Measurements from ENCODE around the gene DBN1. TPM values are rescaled to one million over a fixed set of nuclear protein-coding genes. Genes with fewer than 3 reads are reported as not detected.

Gene DBN1
- total and polyA plus RNA-seq, 2 of the 8 experiments (the other 6 are each of a cell fraction or from before 2014, with no cell fraction given), result 168 to 333 TPM

DNA sequence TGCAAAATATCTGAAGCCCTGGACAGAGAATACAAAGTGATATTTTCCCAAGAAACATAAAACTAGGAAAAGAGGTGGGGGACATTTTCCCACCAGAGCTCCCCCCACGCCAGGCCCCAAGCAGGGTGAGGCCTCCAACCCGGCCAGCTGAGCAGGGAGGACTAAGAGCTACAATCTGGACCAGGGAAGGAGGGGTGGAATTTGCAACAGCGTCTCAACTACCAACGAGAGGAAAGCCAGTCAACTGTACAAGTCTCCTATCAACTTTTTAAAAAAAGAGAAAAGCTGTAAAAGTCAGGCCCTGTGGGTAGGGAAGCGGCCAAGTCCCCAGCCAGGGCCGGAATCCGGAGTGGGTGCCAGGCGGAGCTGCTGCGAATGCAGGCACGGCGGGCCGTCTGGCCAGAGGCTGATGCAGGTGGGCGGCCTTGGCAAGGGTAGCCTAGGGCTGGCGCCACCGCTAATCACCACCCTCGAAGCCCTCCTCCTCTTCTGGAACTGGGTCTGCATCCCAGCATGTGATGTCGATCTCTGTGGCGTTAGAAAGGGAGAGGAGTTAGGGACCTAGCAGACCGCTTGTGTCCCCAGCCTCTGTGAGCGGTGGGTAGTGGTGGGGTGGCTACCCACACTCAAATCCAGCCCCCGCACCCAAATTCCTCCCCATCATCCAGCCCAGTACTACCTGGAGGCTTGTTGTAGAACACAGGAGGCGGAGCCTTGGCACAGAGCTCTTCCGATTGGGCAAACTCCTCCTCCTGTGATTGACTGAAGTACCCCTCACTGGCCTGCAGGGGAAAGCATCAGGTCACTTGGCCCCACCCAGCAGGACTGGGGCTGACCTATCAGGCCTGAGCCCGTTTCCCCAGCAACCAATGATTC lies 16.2 kb downstream of the DBN1 start (continued):
- TF ChIP-seq BACH1 (IDR thresholded peaks at IDR 0.05; ENCODE audit: low read length) (no peak), SIN3A (conservative IDR thresholded peaks at IDR 0.05 in 1 of 2, IDR thresholded peaks at IDR 0.05 in 1 of 2; ENCODE audit: low read depth in 1 of 2, low read length in 2 of 2) (peak in 1 of 2 experiments; percentile 87; a peak in 2 of 4 replicates), SP2 (IDR thresholded peaks at IDR 0.05; ENCODE audit: low read length) (no peak), SP1 (IDR thresholded peaks at IDR 0.05; ENCODE audit: low read depth, low read length) (peak; percentile 91), POLR2A (IDR thresholded peaks at IDR 0.05; ENCODE audit: control extremely low read depth in 1 of 2, low read depth in 2 of 2, low read length in 2 of 2) (peak in 1 of 2 experiments; percentile 63; a peak in 2 of 3 replicates)
